ENCODE results near the gene ZNF846.

- no peak for TF ChIP-seq CTCF (IDR thresholded peaks at IDR 0.05)
- TF ChIP-seq EP300 (IDR thresholded peaks at IDR 0.05): no peak
- TF ChIP-seq POLR2A (IDR thresholded peaks at IDR 0.05): no peak
These were observed 46.7 kb downstream of the ZNF846 start for GRCh38 chr19:9721861-9722260.

All from gastroesophageal sphincter (tissue), 3 donors.